GM21528 (cell line): ENCODE measurements around the gene TNFRSF13B.
"Not testable (repeated sequence)": the region's sequence is repeated elsewhere in the genome, so short reads cannot be mapped to it uniquely, and the experiment has no call there.

Source experiments
- ATAC-seq: cut with Tn5 transposase; IDR thresholded peaks from one replicate; pipeline ENCODE4 v1.9.1; 2021; ENCODE audit warnings: mild to moderate bottlenecking, moderate library complexity; ENCODE audit not compliant: unreplicated experiment, low FRiP score

The TNFRSF13B gene

GRCh38 chr17:17007891-17008290 lies 36.0 kb upstream of the TNFRSF13B start:
- ATAC-seq, result not testable (repeated sequence)

- ATAC-seq, result not testable (repeated sequence)
Measured at GRCh38 chr17:17004997-17005614, 33.2 kb upstream of the TNFRSF13B start.

GRCh38 chr17:17004251-17004996 lies 32.5 kb upstream of the TNFRSF13B start:
- ATAC-seq, result no peak

GRCh38 chr17:17002731-17003715 lies 31.1 kb upstream of the TNFRSF13B start:
- ATAC-seq, result not testable (repeated sequence)

- ATAC-seq, result no peak
Measured at GRCh38 chr17:17001874-17002520, 30.1 kb upstream of the TNFRSF13B start.

- no peak for ATAC-seq
Measured at GRCh38 chr17:17001076-17001777, 29.3 kb upstream of the TNFRSF13B start.

GRCh38 chr17:16999931-17000625 lies 28.2 kb upstream of the TNFRSF13B start:
- no peak for ATAC-seq

GRCh38 chr17:16997514-16998429 lies 25.9 kb upstream of the TNFRSF13B start:
- no peak for ATAC-seq

GRCh38 chr17:16996726-16997125 lies 24.8 kb upstream of the TNFRSF13B start:
- not testable (repeated sequence) for ATAC-seq

GRCh38 chr17:16995930-16996329 lies 24.0 kb upstream of the TNFRSF13B start:
- no peak for ATAC-seq

GRCh38 chr17:16994631-16995030 lies 22.7 kb upstream of the TNFRSF13B start:
- no peak for ATAC-seq

- no peak for ATAC-seq
Measured at GRCh38 chr17:16991349-16992009, 19.6 kb upstream of the TNFRSF13B start.

- ATAC-seq, result no peak
Measured at GRCh38 chr17:16989953-16990860, 18.3 kb upstream of the TNFRSF13B start.

- peak; percentile 37 for ATAC-seq
Measured at GRCh38 chr17:16989230-16989952, 17.5 kb upstream of the TNFRSF13B start.

- ATAC-seq, result peak; percentile 11
Measured at GRCh38 chr17:16988749-16989229, 16.9 kb upstream of the TNFRSF13B start.
